GM12892 (cell line): ENCODE results near the gene OR11L1. TPM values are rescaled to one million over a fixed set of nuclear protein-coding genes. Genes with fewer than 3 reads are reported as not detected.

Source experiments
- DNase-seq: peaks from one replicate; pipeline ENCODE4 v3.0.0; 2011; ENCODE audit not compliant: insufficient read length
- FAIRE-seq: peaks from 2 replicates; lab custom pipeline; 2011; peaks lifted over from hg19 to GRCh38; lab: Jason Lieb, UNC
- POLR2A ChIP-seq: IDR thresholded peaks from 2 replicates; pipeline ENCODE4 v1.6.1; 2011; ENCODE audit warnings: low read depth, low read length, control low read depth
- POLR2AphosphoS5 ChIP-seq: IDR thresholded peaks from 2 replicates; pipeline ENCODE4 v1.6.1; 2011; ENCODE audit warnings: low read depth, low read length, control low read depth
- TAF1 ChIP-seq: IDR thresholded peaks from 2 replicates; pipeline ENCODE4 v1.6.1; 2011; ENCODE audit warnings: low read depth, mild to moderate bottlenecking, control low read depth, low read length, borderline replicate concordance
- polyA plus RNA-seq: library from polyadenylated mRNA; unstranded; fragments of >200 nt; gene quantifications from one replicate; pipeline ENCODE4 v1.2.1, GENCODE V29; 2012; ENCODE audit warnings: missing spikeins, inconsistent platforms; ENCODE audit not compliant: missing spikeins

Gene OR11L1, protein sequence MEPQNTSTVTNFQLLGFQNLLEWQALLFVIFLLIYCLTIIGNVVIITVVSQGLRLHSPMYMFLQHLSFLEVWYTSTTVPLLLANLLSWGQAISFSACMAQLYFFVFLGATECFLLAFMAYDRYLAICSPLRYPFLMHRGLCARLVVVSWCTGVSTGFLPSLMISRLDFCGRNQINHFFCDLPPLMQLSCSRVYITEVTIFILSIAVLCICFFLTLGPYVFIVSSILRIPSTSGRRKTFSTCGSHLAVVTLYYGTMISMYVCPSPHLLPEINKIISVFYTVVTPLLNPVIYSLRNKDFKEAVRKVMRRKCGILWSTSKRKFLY
- polyA plus RNA-seq = not detected

DNA sequence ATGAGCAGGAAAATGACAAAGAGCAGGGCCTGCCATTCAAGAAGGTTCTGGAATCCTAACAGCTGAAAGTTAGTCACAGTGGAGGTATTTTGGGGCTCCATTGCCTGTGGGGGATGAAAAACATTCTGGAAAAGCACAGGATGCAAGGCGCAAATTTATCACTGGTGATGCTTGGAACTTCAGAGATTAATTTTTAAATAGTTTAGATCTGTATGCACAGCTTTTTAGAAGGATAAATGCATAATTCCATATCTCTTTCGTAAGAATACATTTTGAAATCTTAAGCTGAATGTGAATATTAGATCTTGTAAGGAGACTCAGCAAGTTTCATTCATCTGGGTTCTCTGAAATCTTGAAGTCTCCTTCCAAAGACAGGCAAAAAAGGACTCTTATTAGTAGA, at the start of gene OR11L1:
Gene OR11L1 (minus strand): TSS at position 101 of the 400 bp plus-strand sequence. CDS start 0 bp downstream, at position 101.
- no peak for DNase-seq
- FAIRE-seq = no peak
- TF ChIP-seq POLR2AphosphoS5 = no peak
- TF ChIP-seq TAF1 = no peak
- no peak for TF ChIP-seq POLR2A

DNA sequence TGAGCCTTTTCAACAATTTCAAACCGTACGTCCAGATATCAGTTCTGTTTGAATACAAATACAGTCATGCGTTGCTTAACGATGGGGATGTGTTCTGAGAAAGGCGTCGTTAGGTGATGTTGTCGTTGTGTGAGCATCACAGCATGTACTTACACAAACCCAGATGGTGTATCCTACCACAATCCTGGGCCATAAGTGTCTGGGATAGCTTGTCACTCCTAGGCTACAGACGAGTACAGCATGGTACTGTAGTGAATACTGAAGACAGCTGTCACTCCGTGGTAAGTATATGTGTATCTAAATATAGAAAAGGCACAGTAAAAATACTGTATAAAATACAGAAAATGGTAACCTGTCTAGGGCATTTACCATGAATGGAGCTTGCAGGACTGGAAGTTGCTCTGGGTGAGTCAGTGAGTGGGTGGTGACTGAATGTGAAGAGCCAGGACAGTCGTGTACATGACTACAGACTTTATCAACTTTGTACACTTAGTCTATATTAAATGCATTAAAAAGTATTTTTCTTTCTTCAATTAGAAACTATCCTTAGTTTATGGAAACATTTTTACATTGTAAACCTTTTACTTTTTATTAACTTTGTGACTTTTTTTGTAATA, 43.2 kb upstream of the OR11L1 start:
- DNase-seq = no peak
- FAIRE-seq = no peak
- TF ChIP-seq POLR2AphosphoS5 (no peak), POLR2A (no peak), TAF1 (no peak)

GRCh38 chr1:247883346-247883745, 41.6 kb upstream of the OR11L1 start:
- DNase-seq = no peak
- FAIRE-seq = no peak
- TF ChIP-seq TAF1 (no peak), POLR2A (no peak), POLR2AphosphoS5 (no peak)

DNA sequence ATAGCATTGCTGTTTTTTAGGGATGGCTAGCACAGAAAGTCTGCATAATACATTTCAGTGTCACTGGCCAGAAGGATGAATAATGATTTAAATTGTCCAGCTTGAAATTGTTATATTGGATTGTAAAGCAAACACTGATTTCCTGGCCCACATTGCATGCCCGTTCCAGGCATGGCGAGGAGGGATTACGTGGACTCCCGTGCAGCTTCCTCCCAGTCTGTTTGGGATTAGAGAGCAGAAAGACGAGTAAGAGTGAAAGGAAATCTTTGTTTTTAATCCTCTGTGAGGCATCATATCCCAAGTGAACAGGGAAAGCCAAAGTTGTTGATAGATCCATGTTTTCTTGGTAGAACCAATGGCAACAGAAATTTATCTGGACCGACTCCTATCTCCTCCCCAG, 23.7 kb upstream of the OR11L1 start:
- no peak for DNase-seq
- FAIRE-seq = no peak
- TF ChIP-seq TAF1 (no peak), POLR2A (no peak), POLR2AphosphoS5 (no peak)

DNA sequence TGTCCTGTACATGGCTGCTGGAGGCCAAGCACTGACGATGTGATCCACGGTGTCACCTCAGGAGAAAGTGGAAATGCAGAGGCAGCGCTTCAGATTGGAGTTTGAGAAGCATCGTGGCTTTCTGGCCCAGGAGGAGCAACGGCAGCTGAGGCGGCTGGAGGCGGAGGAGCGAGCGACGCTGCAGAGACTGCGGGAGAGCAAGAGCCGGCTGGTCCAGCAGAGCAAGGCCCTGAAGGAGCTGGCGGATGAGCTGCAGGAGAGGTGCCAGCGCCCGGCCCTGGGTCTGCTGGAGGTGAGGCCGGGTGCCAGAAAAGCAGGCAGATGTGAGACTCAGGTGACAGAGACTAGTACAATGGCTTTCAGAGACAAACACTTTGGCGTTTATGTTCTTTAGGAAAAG, 22.9 kb upstream of the OR11L1 start:
- DNase-seq = no peak

DNA sequence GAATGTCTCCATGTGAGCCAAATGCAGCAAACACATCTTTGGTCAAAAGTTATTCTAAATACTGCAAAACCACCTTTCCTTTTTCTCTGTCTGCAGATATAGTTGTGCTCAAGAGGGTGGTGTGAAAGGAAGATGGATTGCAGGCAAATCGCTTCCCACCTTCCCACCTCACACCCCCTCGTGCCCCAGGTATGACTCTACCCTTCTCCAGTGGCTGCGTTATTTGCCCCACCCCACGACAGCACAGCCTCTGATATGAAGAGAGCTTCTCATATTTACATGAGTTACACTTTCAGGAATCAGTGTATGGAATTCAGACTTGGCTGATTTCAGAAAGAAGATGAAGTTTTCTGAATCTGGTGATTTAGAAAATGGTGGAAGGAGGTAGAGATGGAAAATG, 21.1 kb upstream of the OR11L1 start:
- DNase-seq = no peak
- no peak for TF ChIP-seq POLR2AphosphoS5
- TF ChIP-seq POLR2A = no peak
- TF ChIP-seq TAF1 = no peak
- no peak for FAIRE-seq

More for the DNA sequence above, 22.9 kb upstream of the OR11L1 start:
- no peak for FAIRE-seq
- TF ChIP-seq POLR2A = no peak
- no peak for TF ChIP-seq TAF1
- no peak for TF ChIP-seq POLR2AphosphoS5

DNA sequence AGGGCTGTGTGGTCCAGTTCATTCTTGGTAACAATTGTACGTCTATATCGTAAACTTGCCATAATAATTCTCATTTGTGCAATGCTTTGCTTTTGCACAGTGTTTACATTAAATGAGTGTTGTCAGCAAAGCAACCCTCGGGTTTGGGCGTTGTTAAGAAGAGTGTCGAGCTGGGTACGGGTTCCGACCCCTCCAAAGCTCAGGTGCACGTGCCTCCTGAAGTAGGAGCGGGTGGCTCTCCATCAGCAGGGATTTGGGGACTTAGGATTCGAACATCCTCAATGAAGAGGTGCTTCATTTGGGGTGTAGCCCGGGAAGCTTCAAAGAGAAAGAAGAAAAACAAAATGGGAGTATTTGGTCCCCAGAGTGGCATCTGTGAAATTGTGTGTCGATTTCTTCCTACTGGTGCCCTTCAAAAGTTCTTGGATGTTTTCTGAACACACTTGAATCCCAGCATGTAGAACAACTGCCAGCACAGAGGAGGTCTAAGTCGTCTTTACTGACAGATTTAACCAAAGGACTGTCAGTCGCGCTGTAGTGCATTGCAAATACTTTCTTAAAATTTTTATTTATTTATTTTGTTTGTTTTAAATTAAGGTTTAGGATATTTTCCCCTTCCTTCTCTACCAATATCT, 16.4 kb upstream of the OR11L1 start:
- TF ChIP-seq TAF1 (no peak), POLR2AphosphoS5 (no peak), POLR2A (no peak)
- no peak for FAIRE-seq
- no peak for DNase-seq

- DNase-seq = peak; percentile 27
- no peak for FAIRE-seq
- TF ChIP-seq POLR2AphosphoS5 = no peak
- no peak for TF ChIP-seq TAF1
- TF ChIP-seq POLR2A = no peak
Measured at GRCh38 chr1:247857069-247857984, 15.6 kb upstream of the OR11L1 start, which contains the start of gene TRIM58. TSS of gene TRIM58 (plus strand) at chr1:247857187. CDS start at chr1:247857247, 60 bp downstream.

DNA sequence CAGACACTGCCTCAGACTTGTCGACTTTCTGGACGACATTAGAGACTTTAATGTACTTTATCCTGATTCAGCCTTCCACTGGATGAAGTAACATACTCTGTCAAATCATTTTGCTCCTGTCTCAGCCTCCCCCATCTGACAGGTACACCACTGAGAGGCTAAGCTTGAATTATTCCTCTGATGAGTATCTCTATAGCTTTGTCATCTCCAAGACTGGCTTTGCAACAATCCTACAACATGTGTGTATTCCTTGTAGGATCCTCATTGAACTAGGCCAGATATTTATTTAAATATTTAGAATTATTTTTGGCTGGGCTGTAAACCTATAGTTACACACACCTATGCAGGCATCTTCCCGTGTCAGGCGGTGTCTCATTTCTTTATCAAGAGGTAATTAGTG, 14.2 kb upstream of the OR11L1 start:
- FAIRE-seq (no peak), DNase-seq (no peak)
- no peak for TF ChIP-seq POLR2AphosphoS5
- no peak for TF ChIP-seq TAF1
- TF ChIP-seq POLR2A = no peak

- TF ChIP-seq POLR2AphosphoS5 = no peak
- TF ChIP-seq TAF1 = no peak
- no peak for TF ChIP-seq POLR2A
- FAIRE-seq (no peak), DNase-seq (no peak)
Measured at GRCh38 chr1:247854899-247855545, 13.3 kb upstream of the OR11L1 start.
